GM23338 (cell line): ENCODE measurements around the gene DIP2C. TPM values are rescaled to one million over a fixed set of nuclear protein-coding genes. Genes with fewer than 3 reads are reported as not detected.

ENCODE experiments used
- ATAC-seq: fragments of 200-7000 bp; cut with Tn5 transposase; 3 replicates; pipeline ENCODE4 v1.9.1; 2020
- DNase-seq: peaks from one replicate; pipeline ENCODE4 v3.0.0-alpha.2; 2015; ENCODE audit warnings: low spot score
- H2AFZ ChIP-seq: fragments of 200-600 bp; sonication (generic); 2 replicates; pipeline ENCODE4 v1.8.0; 2016; ENCODE audit warnings: antibody characterized with exemption, mild to moderate bottlenecking, moderate library complexity
- H3F3A ChIP-seq: fragments of 200-600 bp; sonication (generic); replicated peaks from 2 replicates; pipeline ENCODE4 v1.8.0; 2017; ENCODE audit warnings: antibody characterized with exemption, mixed run types, low read depth
- H3K27ac ChIP-seq: fragments of 200-600 bp; sonication (generic); 2 replicates; pipeline ENCODE4 v1.6.1; 2016; ENCODE audit warnings: low read depth
- H3K27me3 ChIP-seq: fragments of 200-600 bp; sonication (generic); 2 replicates; pipeline ENCODE4 v1.8.0; 2016; ENCODE audit warnings: mild to moderate bottlenecking, mixed run types, moderate library complexity; ENCODE audit not compliant: insufficient read depth
- H3K36me3 ChIP-seq: fragments of 200-600 bp; sonication (generic); 2 replicates; pipeline ENCODE4 v1.8.0; 2016; ENCODE audit warnings: mild to moderate bottlenecking; ENCODE audit not compliant: insufficient read depth
- H3K4me1 ChIP-seq: fragments of 200-600 bp; sonication (generic); 2 replicates; pipeline ENCODE4 v1.8.0; 2016; ENCODE audit warnings: mild to moderate bottlenecking, moderate library complexity; ENCODE audit not compliant: insufficient read depth
- H3K4me2 ChIP-seq: fragments of 200-600 bp; sonication (generic); 2 replicates; pipeline ENCODE4 v1.7.1; 2017; ENCODE audit warnings: mixed run types
- H3K4me3 ChIP-seq: fragments of 200-600 bp; sonication (generic); 2 replicates; pipeline ENCODE4 v1.6.1; 2016; ENCODE audit warnings: mixed run types
- H3K79me2 ChIP-seq: fragments of 200-600 bp; sonication (generic); replicated peaks from 2 replicates; pipeline ENCODE4 v1.8.0; 2017; ENCODE audit warnings: mild to moderate bottlenecking; ENCODE audit not compliant: insufficient read depth
- H3K9me2 ChIP-seq: fragments of 200-600 bp; sonication (generic); 2 replicates; pipeline ENCODE4 v1.8.0; 2017; ENCODE audit not compliant: insufficient read depth
- H4K20me1 ChIP-seq: fragments of 200-600 bp; sonication (generic); replicated peaks from 2 replicates; pipeline ENCODE4 v1.8.0; 2017; ENCODE audit warnings: mild to moderate bottlenecking; ENCODE audit not compliant: insufficient read depth
- H3K27ac Mint-ChIP-seq: 2 replicates; pipeline ENCODE4 v1.8.0; 2020; ENCODE audit warnings: inconsistent platforms, mild to moderate bottlenecking, moderate library complexity, mixed read lengths
- H3K27me3 Mint-ChIP-seq: 3 replicates; pipeline ENCODE4 v1.8.0; 2022; ENCODE audit warnings: low read depth, mild to moderate bottlenecking, moderate library complexity, mixed read lengths, inconsistent platforms; ENCODE audit not compliant: insufficient read depth, poor library complexity
- H3K36me3 Mint-ChIP-seq: 3 replicates; pipeline ENCODE4 v1.8.0; 2021; ENCODE audit warnings: low read depth, mild to moderate bottlenecking, inconsistent platforms, moderate library complexity, mixed read lengths
- H3K4me1 Mint-ChIP-seq: 3 replicates; pipeline ENCODE4 v1.8.0; 2020; ENCODE audit warnings: mild to moderate bottlenecking, inconsistent platforms, mixed read lengths
- H3K4me3 Mint-ChIP-seq: 3 replicates; pipeline ENCODE4 v1.8.0; 2021; ENCODE audit warnings: moderate library complexity, mild to moderate bottlenecking, inconsistent platforms, mixed read lengths
- H3K9me3 Mint-ChIP-seq: 3 replicates; pipeline ENCODE4 v1.8.0; 2020; ENCODE audit warnings: moderate library complexity, mild to moderate bottlenecking, inconsistent platforms, mixed read lengths
- CREB1 ChIP-seq: fragments of 250-450 bp; sonication (Bioruptor Pico); IDR thresholded peaks from 2 replicates; pipeline ENCODE4 v1.5.0; 2020; ENCODE audit warnings: low read depth, mild to moderate bottlenecking, moderate library complexity
- CTCF ChIP-seq, 2 experiments: fragments of 200-600 bp in 1 of 2; sonication (generic) in 1 of 2; conservative IDR thresholded peaks; 2 replicates each; pipeline versions ENCODE4 v1.5.1 to v1.6.1; 2016 to 2017; ENCODE audit warnings: antibody characterized with exemption in 2 of 2, low read depth in 2 of 2, mild to moderate bottlenecking in 2 of 2, moderate library complexity in 1 of 2
- ETS1 ChIP-seq: IDR thresholded peaks from 2 replicates; pipeline ENCODE4 v1.6.1; 2016; ENCODE audit warnings: antibody characterized with exemption
- EZH2 ChIP-seq: fragments of 200-600 bp; sonication (generic); IDR thresholded peaks from one replicate; pipeline ENCODE4 v1.8.0; 2017; ENCODE audit warnings: antibody characterized with exemption, mild to moderate bottlenecking, low read depth; ENCODE audit not compliant: unreplicated experiment
- EZH2phosphoT487 ChIP-seq: fragments of 200-600 bp; sonication (generic); IDR thresholded peaks from one replicate; pipeline ENCODE4 v1.8.1; 2018; ENCODE audit warnings: antibody characterized with exemption; ENCODE audit not compliant: unreplicated experiment
- JUNB ChIP-seq: IDR thresholded peaks from one replicate; pipeline ENCODE4 v1.6.1; 2016; ENCODE audit warnings: antibody characterized with exemption; ENCODE audit not compliant: unreplicated experiment
- NANOG ChIP-seq: IDR thresholded peaks from 2 replicates; pipeline ENCODE4 v1.6.1; 2016; ENCODE audit warnings: antibody characterized with exemption, borderline replicate concordance
- POLR2AphosphoS5 ChIP-seq: IDR thresholded peaks from 2 replicates; pipeline ENCODE4 v1.6.1; 2016; ENCODE audit warnings: antibody characterized with exemption, low read depth
- REST ChIP-seq: IDR thresholded peaks from one replicate; pipeline ENCODE4 v1.6.1; 2018; ENCODE audit warnings: antibody characterized with exemption; ENCODE audit not compliant: unreplicated experiment
- STAT1 ChIP-seq: IDR thresholded peaks from one replicate; pipeline ENCODE4 v1.6.1; 2016; ENCODE audit warnings: antibody characterized with exemption; ENCODE audit not compliant: unreplicated experiment
- ZNF114 ChIP-seq: fragments of 250-450 bp; sonication (Bioruptor Pico); IDR thresholded peaks from 2 replicates; pipeline ENCODE4 v1.5.0; 2020; ENCODE audit warnings: mild to moderate bottlenecking, moderate library complexity
- ZNF331 ChIP-seq: fragments of 250-450 bp; sonication (Bioruptor Pico); IDR thresholded peaks from 2 replicates; pipeline ENCODE4 v1.5.0; 2020; ENCODE audit warnings: low read depth, mild to moderate bottlenecking, moderate library complexity
- ZNF462 ChIP-seq: fragments of 250-450 bp; sonication (Bioruptor Pico); IDR thresholded peaks from 2 replicates; pipeline ENCODE4 v1.5.0; 2020; ENCODE audit warnings: mild to moderate bottlenecking, moderate library complexity
- polyA plus RNA-seq: library from polyadenylated mRNA; unstranded; fragments of >200 nt; fragmentation: Nextera tagmentation; extraction: Ambion mirVana; gene quantifications from 2 replicates; pipeline ENCODE4 v1.2.1, GENCODE V29; 2016
- total RNA-seq: library from RNA; depleted of rRNA; stranded (reverse); fragments of >200 nt; shearing (Covaris generic); gene quantifications from 2 replicates; pipeline ENCODE4 v1.2.3, GENCODE V29; 2014

DIP2C gene
- total and polyA plus RNA-seq, 2 experiments from 2014 or later = 5.1 to 7.7 TPM

- no peak overlapping the region for H3K4me3 ChIP-seq
- no peaks in the 10 kb centered on the region for H3K36me3 ChIP-seq
- Mint-ChIP-seq H3K27me3 (peaks cover 3% of the 10 kb centered on the region), H3K27ac (no peak overlapping the region; the same call in 1 of the 2 replicates), H3K36me3 (no peaks in the 10 kb centered on the region; the same call in 2 of the 3 replicates), H3K4me1 (peaks cover 26% of the 10 kb centered on the region), H3K4me3 (no peak overlapping the region; the same call in 2 of the 3 replicates), H3K9me3 (no peaks in the 10 kb centered on the region)
- H3K4me2 ChIP-seq = no peak overlapping the region
- H4K20me1 ChIP-seq = peaks cover 31% of the 10 kb centered on the region
- no peak for TF ChIP-seq REST
- no peak for TF ChIP-seq CREB1 (CRISPR knock-in tag)
- no peak for TF ChIP-seq STAT1
- no peak for TF ChIP-seq NANOG
- no peak for TF ChIP-seq ZNF462
- TF ChIP-seq POLR2AphosphoS5 = no peak
- no peak for TF ChIP-seq JUNB
- no peak for TF ChIP-seq ZNF331 (CRISPR knock-in tag)
- no peak for TF ChIP-seq EZH2
- no peak for TF ChIP-seq CTCF (conservative IDR thresholded peaks at IDR 0.05; ENCODE audit: low read depth in 2 of 2)
- TF ChIP-seq EZH2phosphoT487 = no peak
- TF ChIP-seq ETS1 = no peak
- no peak for TF ChIP-seq ZNF114 (CRISPR knock-in tag)
- no peak overlapping the region for H2AFZ ChIP-seq
- no peak for DNase-seq
- H3K27ac ChIP-seq = no peak overlapping the region
- peaks cover 40% of the 10 kb centered on the region for H3K79me2 ChIP-seq
- no peaks in the 10 kb centered on the region for H3F3A ChIP-seq
- H3K27me3 ChIP-seq = no peaks in the 10 kb centered on the region
- peak; percentile 12; the same call in 2 of the 3 replicates for ATAC-seq
- H3K4me1 ChIP-seq = peaks cover 12% of the 10 kb centered on the region; the same call in 1 of the 2 replicates
- no peaks in the 10 kb centered on the region for H3K9me2 ChIP-seq
Observed at GRCh38 chr10:633279-634245, 55.9 kb downstream of the DIP2C start.
